Spleen (tissue), 11 donors: ENCODE results near the gene FBLIM1. TPM values are rescaled to one million over a fixed set of nuclear protein-coding genes. Genes with fewer than 3 reads are reported as not detected.

Experiments
- DNase-seq: peaks from one replicate; pipeline ENCODE4 v3.0.0-alpha.2; 2020
- H3K27ac ChIP-seq, 8 donors: fragments of 200-600 bp; sonication (generic) in 7 of 8; 1 replicate in 4 of 8; 2 replicates in 4 of 8; pipeline versions ENCODE4 v1.5.0 to v1.8.0; 2016 to 2021; ENCODE audit warnings: inconsistent platforms in 4 of 8, mild to moderate bottlenecking in 4 of 8, moderate library complexity in 1 of 8
- H3K27me3 ChIP-seq, 7 donors: fragments of 200-600 bp; sonication (generic) in 6 of 7; replicated peaks in 1 of 7; 1 replicate in 4 of 7; 2 replicates in 3 of 7; pipeline versions ENCODE4 v1.5.0 to v1.8.0; 2016 to 2021; ENCODE audit warnings: inconsistent platforms in 3 of 7, mild to moderate bottlenecking in 1 of 7
- H3K36me3 ChIP-seq, 6 donors: fragments of 200-600 bp; sonication (generic) in 5 of 6; 1 replicate in 4 of 6; 2 replicates in 2 of 6; pipeline versions ENCODE4 v1.5.0 to v1.8.0; 2016 to 2021; ENCODE audit warnings: inconsistent platforms in 2 of 6
- H3K4me1 ChIP-seq, 6 donors: fragments of 200-600 bp; sonication (generic) in 5 of 6; 1 replicate in 3 of 6; 2 replicates in 3 of 6; pipeline versions ENCODE4 v1.5.0 to v1.8.0; 2016 to 2021; ENCODE audit warnings: inconsistent platforms in 3 of 6
- H3K4me3 ChIP-seq, 8 donors: fragments of 200-600 bp; sonication (generic) in 7 of 8; 1 replicate in 4 of 8; 2 replicates in 4 of 8; pipeline versions ENCODE4 v1.5.0 to v1.8.0; 2016 to 2021; ENCODE audit warnings: inconsistent platforms in 4 of 8, mild to moderate bottlenecking in 4 of 8, moderate library complexity in 2 of 8
- H3K9me3 ChIP-seq, 8 donors: fragments of 200-600 bp; sonication (generic) in 7 of 8; 1 replicate in 4 of 8; 2 replicates in 4 of 8; pipeline versions ENCODE4 v1.5.0 to v1.8.0; 2016 to 2021; ENCODE audit warnings: inconsistent platforms in 4 of 8
- POLR2A ChIP-seq, 3 donors: fragments of 450-650 bp; IDR thresholded peaks; one replicate each; pipeline ENCODE4 v1.5.1; 2017; ENCODE audit warnings: antibody characterized with exemption in 3 of 3, mild to moderate bottlenecking in 1 of 3
- POLR2AphosphoS5 ChIP-seq, 3 donors: sonication (generic); formaldehyde crosslinking; IDR thresholded peaks; one replicate each; pipeline ENCODE4 v1.5.1; 2017; ENCODE audit warnings: antibody characterized with exemption in 3 of 3
- WGBS, 5 donors: extraction: QIAGEN DNeasy Blood & Tissue Kit in 3 of 5; methylation state at CpG; one replicate each; pipeline versions ENCODE4 v1.1.5 to v1.1.7; 2013 to 2018; 5-methylcytosine and 5-hydroxymethylcytosine counted together
- intact Hi-C: fragments of 100-400 bp; cut with DNase I; formaldehyde crosslinking; loops from one replicate; pipeline ENCODE4 v1.15.0; 2023; ENCODE audit warnings: low total_unique reads
- polyA plus RNA-seq, 3 donors: library from polyadenylated mRNA; stranded (reverse); fragments of 200-250 nt; gene quantifications; one replicate each; pipeline ENCODE4 v1.2.1, GENCODE V29; 2013
- total RNA-seq, 7 donors: library from RNA; depleted of rRNA in 3 of 7; stranded (reverse); fragments of >200 nt in 3 of 7; fragmentation: NEBNext Ultra II Directional in 4 of 7; extraction: Animal tissue kit (Norgen Biotek cat#: 25700) in 4 of 7; gene quantifications; one replicate each; pipeline versions ENCODE4 v1.1.0 to v1.2.1, GENCODE V29; 2016 to 2021
- TF ChIP-seq, protein P1 (sequence below), 11 experiments: fragments of 200-600 bp in 7 of 11; fragments of 450-650 bp in 4 of 11; sonication (generic) in 4 of 11; IDR thresholded peaks in 8 of 11; conservative IDR thresholded peaks in 3 of 11; 1 replicate in 7 of 11; 2 replicates in 4 of 11; pipeline versions ENCODE4 v1.4.0 to v1.8.0; 2016 to 2021; ENCODE audit warnings: antibody characterized with exemption in 11 of 11, inconsistent platforms in 4 of 11, mild to moderate bottlenecking in 1 of 11
- donor health status: healthy with polysubstance abuse.
- donor health status: DM: no; HTN: no; CAD: no; lungs with moderate emphysema.
- donor health status: DM: no; HTN: no; CAD: no.
- donor health status: Bipolar disorder and iron deficiency.
- donor health status: healthy.
- donor health status: DM: no; HTN: no; CAD: no.
- donor health status: DM: yes; HTN: yes; CAD: no.

The FBLIM1 gene
- total and polyA plus RNA-seq, 10 donors = 7.2 to 89.1 (median 32.7) TPM

DNA sequence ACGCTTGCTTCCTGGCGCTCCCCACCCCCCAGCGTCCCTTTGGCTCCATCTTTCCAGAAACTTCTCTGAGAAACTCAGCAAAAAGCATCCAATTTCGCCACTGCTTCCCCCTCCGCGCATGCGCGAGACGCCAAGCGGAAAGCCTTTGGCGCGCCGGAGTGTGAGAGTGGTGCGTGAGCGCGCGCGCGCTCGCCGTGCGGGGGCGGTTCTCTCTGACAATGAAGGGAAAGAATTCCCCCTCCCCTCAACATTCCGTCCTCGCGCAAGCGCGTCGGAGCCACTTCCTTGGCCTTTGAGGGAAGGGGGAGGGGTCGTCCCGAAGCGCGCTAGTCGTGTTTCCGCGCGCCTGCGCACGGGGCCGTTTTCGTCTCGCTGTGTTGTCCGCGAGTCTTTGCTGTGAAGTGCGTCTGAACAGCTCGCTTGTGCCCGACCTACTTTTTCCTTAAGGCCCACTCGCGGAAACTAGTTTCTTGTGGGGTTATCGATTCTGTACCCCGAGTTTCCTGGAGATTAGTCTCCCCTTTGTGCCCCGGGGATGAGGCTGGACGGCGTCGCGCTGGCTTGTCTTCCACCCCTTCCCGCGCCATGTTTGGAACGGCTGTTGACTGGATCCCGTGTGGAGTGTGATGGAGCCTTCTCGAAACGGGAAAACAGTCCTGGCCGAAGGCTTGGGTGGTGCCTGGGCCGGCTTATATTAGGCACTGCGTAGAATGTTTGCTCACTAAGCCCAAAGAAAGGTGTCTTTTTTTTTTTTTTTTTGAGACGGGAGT, 77.3 kb downstream of the FBLIM1 start:
- WGBS, 5 donors = 3 to 5% (median 3%) methylated on average over 44 to 66 of the region's 66 CpGs
- peak overlapping the region; percentile 66 to 94 (median 76) for H3K4me3 ChIP-seq
- DNase-seq = peak; percentile 99

More for the DNA sequence above, 77.3 kb downstream of the FBLIM1 start:
- H3K9me3 ChIP-seq = no peaks in the 10 kb centered on the region
- peak overlapping the region; percentile 99 to 100 (median 100) for H3K27ac ChIP-seq
- intact Hi-C loops = loop anchor here (2.0 kb wide), 1 partner anchor 13 kb away; no protein-coding TSS in a partner anchor
- H3K36me3 ChIP-seq = no peaks in the 10 kb centered on the region
- H3K4me1 ChIP-seq = peaks cover 5 to 53% (median 47%) of the 10 kb centered on the region in 6 donors
- H3K27me3 ChIP-seq = no peaks in the 10 kb centered on the region
- TF ChIP-seq POLR2A (IDR thresholded peaks at IDR 0.05) (peak in 2 of 3 donors; percentile 55 to 84), POLR2AphosphoS5 (IDR thresholded peaks at IDR 0.05) (peak; percentile 97 to 99 (median 99))
- TF ChIP-seq, protein P1, sequence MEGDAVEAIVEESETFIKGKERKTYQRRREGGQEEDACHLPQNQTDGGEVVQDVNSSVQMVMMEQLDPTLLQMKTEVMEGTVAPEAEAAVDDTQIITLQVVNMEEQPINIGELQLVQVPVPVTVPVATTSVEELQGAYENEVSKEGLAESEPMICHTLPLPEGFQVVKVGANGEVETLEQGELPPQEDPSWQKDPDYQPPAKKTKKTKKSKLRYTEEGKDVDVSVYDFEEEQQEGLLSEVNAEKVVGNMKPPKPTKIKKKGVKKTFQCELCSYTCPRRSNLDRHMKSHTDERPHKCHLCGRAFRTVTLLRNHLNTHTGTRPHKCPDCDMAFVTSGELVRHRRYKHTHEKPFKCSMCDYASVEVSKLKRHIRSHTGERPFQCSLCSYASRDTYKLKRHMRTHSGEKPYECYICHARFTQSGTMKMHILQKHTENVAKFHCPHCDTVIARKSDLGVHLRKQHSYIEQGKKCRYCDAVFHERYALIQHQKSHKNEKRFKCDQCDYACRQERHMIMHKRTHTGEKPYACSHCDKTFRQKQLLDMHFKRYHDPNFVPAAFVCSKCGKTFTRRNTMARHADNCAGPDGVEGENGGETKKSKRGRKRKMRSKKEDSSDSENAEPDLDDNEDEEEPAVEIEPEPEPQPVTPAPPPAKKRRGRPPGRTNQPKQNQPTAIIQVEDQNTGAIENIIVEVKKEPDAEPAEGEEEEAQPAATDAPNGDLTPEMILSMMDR (IDR thresholded peaks at IDR 0.05 in 8 of 11, conservative IDR thresholded peaks at IDR 0.05 in 3 of 11) = peak in 3 of 11 experiments; percentile 18 to 28 (median 25)

Other genes starting within 250 kb of the FBLIM1 start
- 10 to 100 TPM; 10.9 to 17.7 (median 13.7) TPM for gene CASP9, start 234.6 kb upstream of the FBLIM1 start, total RNA-seq
- 10 to 100 TPM; 10.3 to 11.0 (median 10.6) TPM for gene CASP9, start 234.6 kb upstream of the FBLIM1 start, polyA plus RNA-seq
- 10 to 100 TPM; 17.0 to 23.0 (median 21.0) TPM for gene DNAJC16, start 231.9 kb upstream of the FBLIM1 start, total RNA-seq
- 1 to 10 TPM; 3.7 to 7.4 (median 5.2) TPM for gene DNAJC16, start 231.9 kb upstream of the FBLIM1 start, polyA plus RNA-seq
- 1 to 10 TPM; 1.4 to 3.8 (median 3.0) TPM for gene AGMAT, start 173.7 kb upstream of the FBLIM1 start, total RNA-seq
- 1 to 10 TPM; 2.8 to 6.1 (median 4.2) TPM for gene AGMAT, start 173.7 kb upstream of the FBLIM1 start, polyA plus RNA-seq
- gene DDI2, start 141.3 kb upstream of the FBLIM1 start, total RNA-seq = 10 to 100 TPM; 43.3 to 75.4 (median 47.2) TPM
- 1 to 10 TPM; 4.8 to 7.7 (median 6.2) TPM for gene DDI2, start 141.3 kb upstream of the FBLIM1 start, polyA plus RNA-seq
- gene PLEKHM2, start 74.5 kb upstream of the FBLIM1 start, total RNA-seq = 10 to 100 TPM; 59.1 to 96.0 (median 65.8) TPM
- gene PLEKHM2, start 74.5 kb upstream of the FBLIM1 start, polyA plus RNA-seq = 10 to 100 TPM; 25.9 to 54.1 (median 37.1) TPM
- 1 to 10 TPM; 1.5 to 3.7 (median 2.8) TPM for gene SLC25A34, start 22.5 kb upstream of the FBLIM1 start, total RNA-seq
- gene SLC25A34, start 22.5 kb upstream of the FBLIM1 start, polyA plus RNA-seq = 1 to 10 TPM in 2 of 3 donors, under 1 TPM in 1; 0.77 to 2.4 (median 2.1) TPM
- gene TMEM82, start 16.3 kb upstream of the FBLIM1 start, total RNA-seq = not detected
- gene TMEM82, start 16.3 kb upstream of the FBLIM1 start, polyA plus RNA-seq = not detected
- 1 to 10 TPM in 6 of 7 donors, under 1 TPM in 1; 0.67 to 2.6 (median 1.2) TPM for gene UQCRHL, start 48.9 kb downstream of the FBLIM1 start, total RNA-seq
- 1 to 10 TPM; 1.9 to 2.6 (median 2.4) TPM for gene UQCRHL, start 48.9 kb downstream of the FBLIM1 start, polyA plus RNA-seq
- gene SPEN, start 88.9 kb downstream of the FBLIM1 start, total RNA-seq = 10 to 100 TPM; 54.1 to 75.9 (median 63.0) TPM
- 10 to 100 TPM in 1 of 3 donors, 1 to 10 TPM in 2; 8.0 to 14.1 (median 9.3) TPM for gene SPEN, start 88.9 kb downstream of the FBLIM1 start, polyA plus RNA-seq
- gene ZBTB17, start 217.3 kb downstream of the FBLIM1 start, total RNA-seq = 10 to 100 TPM; 36.8 to 73.4 (median 52.1) TPM
- 100 to 1,000 TPM in 2 of 3 donors, 10 to 100 TPM in 1; 46.5 to 139 (median 111) TPM for gene ZBTB17, start 217.3 kb downstream of the FBLIM1 start, polyA plus RNA-seq
- not detected for gene SRARP, start 245.4 kb downstream of the FBLIM1 start, total RNA-seq
- gene SRARP, start 245.4 kb downstream of the FBLIM1 start, polyA plus RNA-seq = not detected